MCF 10A (cell line): ENCODE measurements around the gene ICE2. TPM values are rescaled to one million over a fixed set of nuclear protein-coding genes. Genes with fewer than 3 reads are reported as not detected.
A peak's percentile ranks its signal among the peaks of the same experiment; 100 is the strongest.

ENCODE experiments used
- BruUV-seq: library from RNA; stranded (reverse); fragments of 400-500 nt; replicated peaks from 2 replicates; lab custom pipeline; 2021; lab: Mats Ljungman, UMichigan
- CTCF ChIA-PET: fragments of 300-600 bp; sonication (Branson Sonifier 250); formaldehyde crosslinking; extraction: SDS; loops from one replicate; lab custom pipeline; 2021; ENCODE audit warnings: antibody characterized with exemption, inconsistent platforms; lab: Yijun Ruan, JAX
- POLR2A ChIA-PET: fragments of 300-600, 350-650 bp; sonication (Branson Sonifier 250); formaldehyde crosslinking; extraction: SDS; loops from one replicate; lab custom pipeline; 2020; ENCODE audit warnings: antibody characterized with exemption, inconsistent platforms; lab: Yijun Ruan, JAX
- DNase-seq: peaks from one replicate; pipeline ENCODE4 v3.0.0-alpha.2; 2018; ENCODE audit not compliant: unreplicated experiment
- H3K27ac Mint-ChIP-seq: one replicate; pipeline ENCODE4 v1.8.0; 2022; ENCODE audit warnings: mild to moderate bottlenecking, low read depth, mixed read lengths; ENCODE audit not compliant: unreplicated experiment
- H3K27me3 Mint-ChIP-seq: one replicate; pipeline ENCODE4 v1.8.0; 2022; ENCODE audit warnings: mixed read lengths; ENCODE audit not compliant: insufficient read depth, unreplicated experiment
- H3K36me3 Mint-ChIP-seq: one replicate; pipeline ENCODE4 v1.8.0; 2022; ENCODE audit warnings: mild to moderate bottlenecking, moderate library complexity, mixed read lengths; ENCODE audit not compliant: insufficient read depth, unreplicated experiment
- H3K4me1 Mint-ChIP-seq: one replicate; pipeline ENCODE4 v1.8.0; 2022; ENCODE audit warnings: mixed read lengths; ENCODE audit not compliant: insufficient read depth, unreplicated experiment
- H3K4me3 Mint-ChIP-seq: one replicate; pipeline ENCODE4 v1.8.0; 2022; ENCODE audit warnings: mild to moderate bottlenecking, moderate library complexity, mixed read lengths; ENCODE audit not compliant: unreplicated experiment
- H3K9me3 Mint-ChIP-seq: one replicate; pipeline ENCODE4 v1.8.0; 2022; ENCODE audit warnings: mixed read lengths; ENCODE audit not compliant: unreplicated experiment
- intact Hi-C: fragments of 100-400 bp; cut with micrococcal nuclease; formaldehyde crosslinking; loops from 2 replicates; pipeline ENCODE4 v1.14.1; 2022
- total RNA-seq: library from RNA; stranded (reverse); gene quantifications from 2 replicates; pipeline ENCODE4 v1.2.3, GENCODE V29; 2022
- TF ChIP-seq, protein P1 (sequence below): fragments of 200-600 bp; IDR thresholded peaks from one replicate; pipeline ENCODE4 v1.8.0; 2022; ENCODE audit warnings: antibody characterized with exemption, mild to moderate bottlenecking; ENCODE audit not compliant: unreplicated experiment

The ICE2 gene
- total RNA-seq, 1 experiment from 2014 or later = 57.9 TPM

- Mint-ChIP-seq H3K9me3 (no peaks in the 10 kb centered on the region), H3K4me1 (peaks cover 33% of the 10 kb centered on the region), H3K4me3 (peak overlapping the region; percentile 7), H3K27ac (peak overlapping the region; percentile 73), H3K27me3 (no peaks in the 10 kb centered on the region), H3K36me3 (peaks cover 4% of the 10 kb centered on the region)
- no TSS peak for BruUV-seq
- CTCF ChIA-PET = interaction anchor here (0.5 to 7.2 kb wide), 44 partner anchors 9 to 1442 kb away, joined by 3 to 125 read pairs (median 4); partner anchors contain the start of gene ICE2
- intact Hi-C loops = loop anchor here (1.0 to 5.0 kb wide), 2 partner anchors 192 to 412 kb away; no protein-coding TSS in a partner anchor
- TF ChIP-seq, protein P1, sequence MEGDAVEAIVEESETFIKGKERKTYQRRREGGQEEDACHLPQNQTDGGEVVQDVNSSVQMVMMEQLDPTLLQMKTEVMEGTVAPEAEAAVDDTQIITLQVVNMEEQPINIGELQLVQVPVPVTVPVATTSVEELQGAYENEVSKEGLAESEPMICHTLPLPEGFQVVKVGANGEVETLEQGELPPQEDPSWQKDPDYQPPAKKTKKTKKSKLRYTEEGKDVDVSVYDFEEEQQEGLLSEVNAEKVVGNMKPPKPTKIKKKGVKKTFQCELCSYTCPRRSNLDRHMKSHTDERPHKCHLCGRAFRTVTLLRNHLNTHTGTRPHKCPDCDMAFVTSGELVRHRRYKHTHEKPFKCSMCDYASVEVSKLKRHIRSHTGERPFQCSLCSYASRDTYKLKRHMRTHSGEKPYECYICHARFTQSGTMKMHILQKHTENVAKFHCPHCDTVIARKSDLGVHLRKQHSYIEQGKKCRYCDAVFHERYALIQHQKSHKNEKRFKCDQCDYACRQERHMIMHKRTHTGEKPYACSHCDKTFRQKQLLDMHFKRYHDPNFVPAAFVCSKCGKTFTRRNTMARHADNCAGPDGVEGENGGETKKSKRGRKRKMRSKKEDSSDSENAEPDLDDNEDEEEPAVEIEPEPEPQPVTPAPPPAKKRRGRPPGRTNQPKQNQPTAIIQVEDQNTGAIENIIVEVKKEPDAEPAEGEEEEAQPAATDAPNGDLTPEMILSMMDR = no peak
- POLR2A ChIA-PET = interaction anchor here (0.5 to 2.6 kb wide), 14 partner anchors 10 to 412 kb away, joined by 3 to 16 read pairs (median 3); partner anchors contain the start of gene ICE2
- DNase-seq = peak; percentile 70
These were observed 41.3 kb upstream of the ICE2 start for GRCh38 chr15:60520013-60520824.

GRCh38 chr15:60519218-60519617, 40.3 kb upstream of the ICE2 start:
- peaks cover 27% of the 10 kb centered on the region for H3K4me1 Mint-ChIP-seq

DNA sequence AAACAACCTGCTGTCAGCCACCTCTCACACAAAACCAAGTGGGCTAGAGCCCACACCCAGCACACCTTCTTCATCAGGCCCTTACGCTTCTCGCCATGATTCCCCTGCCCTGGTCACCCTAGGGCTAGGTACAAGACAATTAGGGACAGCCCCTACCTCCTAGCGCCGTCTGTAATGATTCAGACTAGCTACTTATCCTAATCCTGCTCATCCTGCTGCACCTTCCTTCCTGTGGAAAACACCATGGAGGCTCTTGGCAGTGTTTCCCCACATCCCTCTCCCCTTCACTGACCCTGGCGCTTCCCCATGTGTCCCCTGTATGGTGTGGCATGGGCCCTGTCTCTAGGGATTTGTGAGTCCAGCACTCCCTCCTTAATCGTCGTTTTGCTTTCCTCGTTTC, 39.6 kb upstream of the ICE2 start:
- TF ChIP-seq, protein P1 = no peak
- no TSS peak for BruUV-seq
- no peak overlapping the region for H3K27ac Mint-ChIP-seq
- intact Hi-C loops = no loop called here
- no peaks in the 10 kb centered on the region for H3K9me3 Mint-ChIP-seq
- CTCF ChIA-PET = interaction anchor here (0.7 to 7.2 kb wide), 5 partner anchors 10 to 802 kb away, joined by 3 to 125 read pairs (median 5); no protein-coding TSS in a partner anchor
- POLR2A ChIA-PET = no interaction called here
- H3K36me3 Mint-ChIP-seq = peaks cover 4% of the 10 kb centered on the region
- peaks cover 21% of the 10 kb centered on the region for H3K4me1 Mint-ChIP-seq
- H3K4me3 Mint-ChIP-seq = no peak overlapping the region
- no peak for DNase-seq
- H3K27me3 Mint-ChIP-seq = no peaks in the 10 kb centered on the region

More at GRCh38 chr15:60519218-60519617, 40.3 kb upstream of the ICE2 start:
- Mint-ChIP-seq H3K27me3 (no peaks in the 10 kb centered on the region), H3K27ac (peak overlapping the region; percentile 73), H3K4me3 (no peak overlapping the region), H3K36me3 (peaks cover 4% of the 10 kb centered on the region), H3K9me3 (no peaks in the 10 kb centered on the region)
- ChIA-PET POLR2A (interaction anchor here (1.5 to 2.6 kb wide), 3 partner anchors 10 to 40 kb away, joined by 6 to 16 read pairs (median 10); partner anchors contain the start of gene ICE2), CTCF (interaction anchor here (0.6 to 7.2 kb wide), 6 partner anchors 10 to 411 kb away, joined by 3 to 125 read pairs (median 6); no protein-coding TSS in a partner anchor)
- intact Hi-C loops = no loop called here
- TF ChIP-seq, protein P1 = no peak
- BruUV-seq = no TSS peak
- no peak for DNase-seq
